Progenitor cell of endocrine pancreas (in vitro differentiated cells): ENCODE measurements around the gene SLC10A7. TPM values are rescaled to one million over a fixed set of nuclear protein-coding genes. Genes with fewer than 3 reads are reported as not detected.

Experiments
- DNase-seq: peaks from one replicate; pipeline ENCODE4 v3.0.0; 2021; ENCODE audit warnings: low spot score; ENCODE audit not compliant: unreplicated experiment
- H3K27ac Mint-ChIP-seq: 2 replicates; pipeline ENCODE4 v1.8.0; 2021; ENCODE audit warnings: mild to moderate bottlenecking, moderate library complexity, mixed read lengths
- H3K27me3 Mint-ChIP-seq: 2 replicates; pipeline ENCODE4 v1.8.0; 2021; ENCODE audit warnings: mixed read lengths
- H3K36me3 Mint-ChIP-seq: 2 replicates; pipeline ENCODE4 v1.8.0; 2022; ENCODE audit warnings: mixed read lengths; ENCODE audit not compliant: insufficient read depth
- H3K4me1 Mint-ChIP-seq: 2 replicates; pipeline ENCODE4 v1.8.0; 2021; ENCODE audit warnings: low read depth, mixed read lengths
- H3K4me3 Mint-ChIP-seq: 2 replicates; pipeline ENCODE4 v1.8.0; 2021; ENCODE audit warnings: low read depth, mild to moderate bottlenecking, moderate library complexity, mixed read lengths
- H3K9me3 Mint-ChIP-seq: 2 replicates; pipeline ENCODE4 v1.8.0; 2021; ENCODE audit warnings: low read depth, mixed read lengths
- total RNA-seq: library from RNA; stranded (reverse); gene quantifications from 2 replicates; pipeline ENCODE4 v1.2.1, GENCODE V29; 2021
- TF ChIP-seq, protein P1 (sequence below): fragments of 200-600 bp; sonication (generic); IDR thresholded peaks from one replicate; pipeline ENCODE4 v1.5.0; 2021; ENCODE audit warnings: antibody characterized with exemption, mild to moderate bottlenecking; ENCODE audit not compliant: unreplicated experiment

SLC10A7 gene
- total RNA-seq, 1 donor from 2014 or later, result 14.1 TPM

DNA sequence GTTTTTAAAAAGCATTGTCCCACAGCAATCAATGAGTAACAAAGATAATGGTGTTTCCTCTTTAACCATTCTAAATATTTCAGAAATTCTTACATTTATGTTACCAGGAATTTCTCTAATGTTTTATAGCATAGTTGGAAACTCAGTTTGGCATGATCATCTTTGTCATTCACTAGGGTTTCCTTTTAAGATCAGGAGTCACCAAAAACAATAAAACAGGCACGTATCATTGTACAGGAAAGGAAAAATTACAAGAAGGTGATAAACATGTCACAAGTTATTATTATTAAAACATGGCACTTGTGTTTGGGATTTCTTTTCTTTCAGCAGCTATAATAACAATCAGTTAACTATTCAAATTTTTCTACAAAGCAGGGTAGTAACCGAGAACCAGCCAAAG lies 84.0 kb downstream of the SLC10A7 start:
- no peak overlapping the region for H3K4me3 Mint-ChIP-seq
- no peak overlapping the region for H3K27ac Mint-ChIP-seq
- TF ChIP-seq, protein P1, sequence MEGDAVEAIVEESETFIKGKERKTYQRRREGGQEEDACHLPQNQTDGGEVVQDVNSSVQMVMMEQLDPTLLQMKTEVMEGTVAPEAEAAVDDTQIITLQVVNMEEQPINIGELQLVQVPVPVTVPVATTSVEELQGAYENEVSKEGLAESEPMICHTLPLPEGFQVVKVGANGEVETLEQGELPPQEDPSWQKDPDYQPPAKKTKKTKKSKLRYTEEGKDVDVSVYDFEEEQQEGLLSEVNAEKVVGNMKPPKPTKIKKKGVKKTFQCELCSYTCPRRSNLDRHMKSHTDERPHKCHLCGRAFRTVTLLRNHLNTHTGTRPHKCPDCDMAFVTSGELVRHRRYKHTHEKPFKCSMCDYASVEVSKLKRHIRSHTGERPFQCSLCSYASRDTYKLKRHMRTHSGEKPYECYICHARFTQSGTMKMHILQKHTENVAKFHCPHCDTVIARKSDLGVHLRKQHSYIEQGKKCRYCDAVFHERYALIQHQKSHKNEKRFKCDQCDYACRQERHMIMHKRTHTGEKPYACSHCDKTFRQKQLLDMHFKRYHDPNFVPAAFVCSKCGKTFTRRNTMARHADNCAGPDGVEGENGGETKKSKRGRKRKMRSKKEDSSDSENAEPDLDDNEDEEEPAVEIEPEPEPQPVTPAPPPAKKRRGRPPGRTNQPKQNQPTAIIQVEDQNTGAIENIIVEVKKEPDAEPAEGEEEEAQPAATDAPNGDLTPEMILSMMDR, result no peak
- DNase-seq, result no peak
- H3K27me3 Mint-ChIP-seq, result no peaks in the 10 kb centered on the region
- peaks cover 12% of the 10 kb centered on the region for H3K4me1 Mint-ChIP-seq
- no peaks in the 10 kb centered on the region for H3K36me3 Mint-ChIP-seq
- no peaks in the 10 kb centered on the region for H3K9me3 Mint-ChIP-seq

DNA sequence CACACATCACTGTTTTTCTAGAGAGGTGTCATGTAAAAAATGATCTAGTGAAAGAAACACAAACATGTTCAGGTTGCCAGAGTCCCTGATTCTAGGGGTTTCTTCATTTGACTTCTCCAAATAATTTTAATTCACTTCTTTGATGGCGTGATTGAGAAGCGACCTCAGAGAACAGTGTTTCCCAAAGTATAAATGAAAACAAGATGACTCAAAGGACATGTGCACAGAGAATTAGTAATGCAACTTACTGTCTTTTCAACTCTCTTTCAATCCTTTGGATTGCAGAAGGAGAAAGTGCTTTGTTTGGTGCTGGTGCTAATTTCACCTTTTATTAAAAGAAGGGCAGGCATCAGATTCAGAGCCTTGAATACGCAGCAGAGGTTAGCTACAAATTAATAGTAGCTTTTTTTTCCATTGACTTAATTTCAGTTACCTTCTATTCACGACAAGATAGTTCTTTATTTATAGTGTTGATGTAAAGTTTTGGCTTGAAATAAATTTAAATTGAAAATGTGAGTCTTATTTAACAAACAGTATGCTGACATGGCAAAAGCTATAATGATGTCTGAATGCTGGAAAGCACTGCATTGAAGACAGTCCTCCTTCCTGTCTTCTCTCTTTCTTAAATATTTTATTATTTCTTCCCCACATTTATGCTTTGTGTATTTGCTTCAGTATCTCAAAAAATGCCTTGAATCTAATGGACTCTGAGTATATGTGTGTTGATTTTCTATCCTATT lies 85.1 kb downstream of the SLC10A7 start:
- H3K27ac Mint-ChIP-seq, result no peak overlapping the region
- TF ChIP-seq, protein P1, result no peak
- H3K4me1 Mint-ChIP-seq, result peaks cover 9% of the 10 kb centered on the region
- DNase-seq, result no peak
- no peak overlapping the region for H3K4me3 Mint-ChIP-seq
- no peaks in the 10 kb centered on the region for H3K9me3 Mint-ChIP-seq
- H3K27me3 Mint-ChIP-seq, result no peaks in the 10 kb centered on the region
- no peaks in the 10 kb centered on the region for H3K36me3 Mint-ChIP-seq

DNA sequence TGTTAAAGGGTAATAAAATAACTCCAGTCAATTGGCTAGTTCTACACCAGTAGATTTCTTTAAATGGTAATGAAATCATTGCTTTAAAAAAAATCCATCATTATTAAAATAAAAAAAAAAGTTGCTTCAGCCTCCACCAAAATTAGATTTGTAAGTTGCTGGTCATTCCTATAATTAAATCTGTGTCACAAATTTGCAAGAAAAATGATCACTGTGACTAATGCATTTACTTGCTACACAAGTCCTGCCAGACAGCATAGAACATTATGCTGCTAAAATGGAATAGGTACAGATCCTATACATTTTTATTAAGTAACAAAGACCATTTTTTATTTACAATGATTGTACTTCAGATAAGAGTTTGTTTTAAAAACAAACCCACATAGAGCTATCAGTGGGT lies 85.8 kb downstream of the SLC10A7 start:
- Mint-ChIP-seq H3K27me3 (no peaks in the 10 kb centered on the region), H3K4me1 (peaks cover 8% of the 10 kb centered on the region), H3K36me3 (no peaks in the 10 kb centered on the region), H3K4me3 (no peak overlapping the region), H3K27ac (no peak overlapping the region), H3K9me3 (no peaks in the 10 kb centered on the region)
- DNase-seq, result no peak
- TF ChIP-seq, protein P1, result no peak

DNA sequence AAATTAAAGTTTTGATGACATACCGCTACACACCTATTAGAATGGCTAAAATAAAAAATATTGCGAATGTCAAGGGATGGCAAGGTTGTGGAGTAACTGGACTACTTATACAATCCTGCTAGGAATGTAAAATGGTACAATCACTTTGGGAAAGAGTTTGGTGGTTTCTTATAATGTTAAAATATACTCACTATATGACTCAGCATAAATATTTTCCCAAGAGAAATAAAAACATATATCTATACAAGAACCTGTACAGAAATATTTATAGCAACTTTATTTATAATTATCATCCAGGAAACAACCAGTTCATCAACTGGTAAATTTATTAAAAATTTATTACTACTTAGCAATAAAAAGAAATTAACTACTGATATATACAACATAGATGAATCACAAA lies 89.7 kb downstream of the SLC10A7 start:
- no peak for DNase-seq
- Mint-ChIP-seq H3K27ac (no peak overlapping the region), H3K9me3 (no peaks in the 10 kb centered on the region), H3K27me3 (no peaks in the 10 kb centered on the region), H3K36me3 (no peaks in the 10 kb centered on the region), H3K4me1 (no peaks in the 10 kb centered on the region), H3K4me3 (no peak overlapping the region)
- TF ChIP-seq, protein P1, result no peak

DNA sequence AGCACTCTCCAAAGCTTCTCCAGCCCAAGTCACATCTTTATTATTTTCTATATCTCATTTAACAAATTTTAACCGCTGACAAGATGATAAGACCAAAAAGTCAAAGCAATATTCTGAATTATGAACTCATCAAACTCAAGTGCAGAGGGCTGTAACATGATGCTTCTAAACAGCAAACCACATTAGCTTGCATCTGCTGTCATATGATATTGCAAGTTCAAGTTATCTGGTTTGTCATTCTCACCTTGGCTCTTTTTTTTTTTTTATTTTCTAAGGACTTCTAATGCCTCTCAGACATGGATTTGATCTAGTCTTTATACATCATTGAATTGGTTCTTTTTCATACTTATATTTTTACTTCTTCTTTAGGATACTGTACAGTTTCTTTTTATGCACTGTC lies 93.4 kb downstream of the SLC10A7 start:
- H3K27ac Mint-ChIP-seq, result no peak overlapping the region
- H3K9me3 Mint-ChIP-seq, result no peaks in the 10 kb centered on the region
- H3K27me3 Mint-ChIP-seq, result no peaks in the 10 kb centered on the region
- H3K36me3 Mint-ChIP-seq, result no peaks in the 10 kb centered on the region
- TF ChIP-seq, protein P1, result no peak
- DNase-seq, result no peak
- no peaks in the 10 kb centered on the region for H3K4me1 Mint-ChIP-seq
- H3K4me3 Mint-ChIP-seq, result no peak overlapping the region
